Endothelial cell of umbilical vein (primary cell): ENCODE results near the gene RFXANK. TPM values are rescaled to one million over a fixed set of nuclear protein-coding genes. Genes with fewer than 3 reads are reported as not detected.
A peak's percentile ranks its signal among the peaks of the same experiment; 100 is the strongest.

Experiments
- BruUV-seq: library from RNA; stranded (reverse); fragments of 400-500 nt; replicated peaks from 2 replicates; lab custom pipeline; 2021; lab: Mats Ljungman, UMichigan
- CTCF ChIA-PET: fragments of 300-600, 350-600 bp; sonication (Branson Sonifier 250); formaldehyde crosslinking; loops from one replicate; lab custom pipeline; 2021; ENCODE audit warnings: antibody characterized with exemption, inconsistent platforms; lab: Charles Lee
- POLR2A ChIA-PET: fragments of 300-600, 350-600 bp; sonication (Branson Sonifier 250); formaldehyde crosslinking; loops from one replicate; lab custom pipeline; 2021; ENCODE audit warnings: antibody characterized with exemption, inconsistent platforms; lab: Charles Lee
- DNase-seq: peaks from one replicate; pipeline ENCODE4 v3.0.0-alpha.2; 2011; ENCODE audit warnings: low read depth, low spot score
- FAIRE-seq: peaks from 2 replicates; lab custom pipeline; 2011; peaks lifted over from hg19 to GRCh38; lab: Jason Lieb, UNC
- H2AFZ ChIP-seq: 2 replicates; pipeline ENCODE4 v1.6.0; 2012; ENCODE audit warnings: low read depth, low read length, control low read depth, inconsistent platforms
- H3K27ac ChIP-seq: 2 replicates; pipeline ENCODE4 v1.5.1; 2011; ENCODE audit warnings: low read depth, mild to moderate bottlenecking, control low read depth, low read length, moderate library complexity; ENCODE audit not compliant: insufficient read depth
- H3K27me3 ChIP-seq, 2 experiments: 2 replicates each; pipeline versions ENCODE4 v1.6.0 to v1.6.1; 2011; ENCODE audit warnings: low read length in 2 of 2, mixed read lengths in 1 of 2; ENCODE audit not compliant: control insufficient read depth in 2 of 2, insufficient read depth in 2 of 2
- H3K36me3 ChIP-seq, 2 experiments: 2 replicates in 1 of 2; 3 replicates in 1 of 2; pipeline ENCODE4 v1.5.1; 2011; ENCODE audit warnings: low read length in 2 of 2, mild to moderate bottlenecking in 1 of 2, moderate library complexity in 1 of 2; ENCODE audit not compliant: control insufficient read depth in 2 of 2, insufficient read depth in 2 of 2; ENCODE audit errors: extremely low read depth in 1 of 2
- H3K4me1 ChIP-seq: 3 replicates; pipeline ENCODE4 v1.5.1; 2011; ENCODE audit warnings: mild to moderate bottlenecking, low read length; ENCODE audit not compliant: control insufficient read depth, insufficient read depth; ENCODE audit errors: extremely low read depth
- H3K4me2 ChIP-seq: 2 replicates; pipeline ENCODE4 v1.6.1; 2011; ENCODE audit warnings: low read length, control low read depth, mixed read lengths; ENCODE audit not compliant: insufficient read depth
- H3K4me3 ChIP-seq, 3 experiments: fragments of 200-600 bp in 1 of 3; sonication (generic), shearing (Covaris generic) in 1 of 3; replicated peaks in 1 of 3; 2 replicates each; pipeline ENCODE4 v1.5.1; 2011 to 2016; ENCODE audit warnings: control low read depth in 3 of 3, low read length in 3 of 3, mild to moderate bottlenecking in 2 of 3, inconsistent platforms in 1 of 3, low read depth in 1 of 3, moderate library complexity in 1 of 3; ENCODE audit not compliant: insufficient read depth in 1 of 3
- H3K79me2 ChIP-seq: 2 replicates; pipeline ENCODE4 v1.6.0; 2012; ENCODE audit warnings: low read length, inconsistent platforms; ENCODE audit not compliant: control insufficient read depth, insufficient read depth
- H3K9ac ChIP-seq: replicated peaks from 2 replicates; pipeline ENCODE3; 2011; ENCODE audit warnings: low read length, control low read depth; ENCODE audit not compliant: insufficient read depth; ENCODE audit errors: extremely low read depth
- H3K9me1 ChIP-seq: replicated peaks from 3 replicates; pipeline ENCODE4 v1.6.0; 2011; ENCODE audit warnings: mild to moderate bottlenecking, low read length; ENCODE audit not compliant: control insufficient read depth, insufficient read depth; ENCODE audit errors: extremely low read depth
- H3K9me3 ChIP-seq: replicated peaks from 2 replicates; pipeline ENCODE4 v1.5.1; 2012; ENCODE audit warnings: low read length, inconsistent platforms; ENCODE audit not compliant: control insufficient read depth, insufficient read depth
- H4K20me1 ChIP-seq: replicated peaks from 2 replicates; pipeline ENCODE3; 2011; ENCODE audit warnings: mild to moderate bottlenecking, low read length; ENCODE audit not compliant: control insufficient read depth, insufficient read depth; ENCODE audit errors: extremely low read depth
- CTCF ChIP-seq, 2 donors: IDR thresholded peaks; 1 replicate in 1 of 2; 2 replicates in 1 of 2; pipeline ENCODE4 v1.5.1; 2011; ENCODE audit warnings: low read length in 2 of 2, mild to moderate bottlenecking in 2 of 2, moderate library complexity in 2 of 2, control low read depth in 1 of 2, inconsistent platforms in 1 of 2, low read depth in 1 of 2; ENCODE audit not compliant: insufficient read depth in 1 of 2; ENCODE audit errors: extremely low read depth in 1 of 2
- EZH2 ChIP-seq: IDR thresholded peaks from 2 replicates; pipeline ENCODE4 v1.6.1; 2012; ENCODE audit warnings: borderline replicate concordance, low read depth, mild to moderate bottlenecking, moderate library complexity, low read length, inconsistent platforms; ENCODE audit not compliant: severe bottlenecking
- FOS ChIP-seq: IDR thresholded peaks from 2 replicates; pipeline ENCODE4 v1.6.1; 2011; ENCODE audit warnings: mild to moderate bottlenecking, low read length, moderate library complexity, borderline replicate concordance; ENCODE audit not compliant: insufficient read depth
- GATA2 ChIP-seq: IDR thresholded peaks from 2 replicates; pipeline ENCODE4 v1.7.0; 2011; ENCODE audit warnings: low read depth, mild to moderate bottlenecking, moderate library complexity, mixed read lengths, low read length; ENCODE audit not compliant: insufficient read length, insufficient read depth
- JUN ChIP-seq: IDR thresholded peaks from 2 replicates; pipeline ENCODE4 v1.6.1; 2011; ENCODE audit warnings: borderline replicate concordance, low read depth; ENCODE audit not compliant: insufficient read length, insufficient read depth
- MAX ChIP-seq: IDR thresholded peaks from 2 replicates; pipeline ENCODE4 v1.6.1; 2011; ENCODE audit not compliant: insufficient read depth, insufficient read length
- MYC ChIP-seq: IDR thresholded peaks from one replicate; pipeline ENCODE4 v1.6.1; 2011; ENCODE audit warnings: mild to moderate bottlenecking, low read depth, low read length
- POLR2A ChIP-seq: IDR thresholded peaks from 2 replicates; pipeline ENCODE4 v1.6.1; 2012; ENCODE audit warnings: low read depth, mild to moderate bottlenecking, control low read depth, low read length
- POLR2AphosphoS5 ChIP-seq: IDR thresholded peaks from 2 replicates; pipeline ENCODE4 v1.6.1; 2012; ENCODE audit warnings: low read depth, mild to moderate bottlenecking, control low read depth, low read length, moderate library complexity; ENCODE audit not compliant: insufficient read depth
- dilution Hi-C: fragments of 300-500 bp; cut with MboI; formaldehyde crosslinking; loops from one replicate; pipeline ENCODE4 v1.15.0; 2019; ENCODE audit warnings: low sequenced_read_pairs; ENCODE audit not compliant: extremely low pct_ligation_motif_present
- intact Hi-C: fragments of 100-400 bp; cut with micrococcal nuclease; formaldehyde crosslinking; loops from one replicate; pipeline ENCODE4 v1.10.0; 2022
- polyA plus RNA-seq, 4 experiments: library from polyadenylated mRNA; depleted of rRNA in 3 of 4; stranded (reverse) in 3 of 4; unstranded in 1 of 4; fragments of >200 nt; gene quantifications; 2 replicates each; pipeline versions ENCODE4 v1.2.1 to v1.2.3, GENCODE V29; 2011 to 2012; ENCODE audit warnings: missing spikeins in 1 of 4
- total RNA-seq: library from RNA; stranded (reverse); gene quantifications from 2 replicates; pipeline ENCODE4 v1.2.3, GENCODE V29; 2021

Gene RFXANK
- total and polyA plus RNA-seq, 2 donors (not counting 3 experiments of a cell fraction or from before 2014, with no cell fraction given): 105 to 124 TPM

- H3K9me3 ChIP-seq: no peaks in the 10 kb centered on the region
- H3K27ac ChIP-seq: no peak overlapping the region
- H2AFZ ChIP-seq: no peak overlapping the region
- FAIRE-seq (no peak), DNase-seq (no peak)
- no peaks in the 10 kb centered on the region for H3K4me1 ChIP-seq
- no peaks in the 10 kb centered on the region for H3K27me3 ChIP-seq
- intact Hi-C loops (no loop called here), dilution Hi-C loops (no loop called here)
- H3K36me3 ChIP-seq: no peaks in the 10 kb centered on the region
- no TSS peak for BruUV-seq
- TF ChIP-seq EZH2: no peak
- no peak for TF ChIP-seq MYC
- TF ChIP-seq JUN: no peak
- H4K20me1 ChIP-seq: no peaks in the 10 kb centered on the region
- no peaks in the 10 kb centered on the region for H3K9me1 ChIP-seq
- ChIA-PET POLR2A (no interaction called here), CTCF (interaction anchor here (1.2 to 4.6 kb wide), 3 partner anchors 9 to 19 kb away, joined by 4 to 31 read pairs (median 23); no protein-coding TSS in a partner anchor)
- H3K9ac ChIP-seq: no peak overlapping the region
- H3K4me3 ChIP-seq: no peak overlapping the region
- H3K4me2 ChIP-seq: no peak overlapping the region
- H3K79me2 ChIP-seq: no peaks in the 10 kb centered on the region
These were observed 36.4 kb upstream of the RFXANK start for GRCh38 chr19:19155495-19156219.

GRCh38 chr19:19157808-19158207 is 34.2 kb upstream of the RFXANK start:
- Histone ChIP-seq H3K36me3 (no peaks in the 10 kb centered on the region), H2AFZ (no peak overlapping the region), H3K9me3 (no peaks in the 10 kb centered on the region), H3K4me3 (no peak overlapping the region), H3K9ac (no peak overlapping the region), H3K79me2 (no peaks in the 10 kb centered on the region), H3K27ac (no peak overlapping the region), H3K4me2 (no peak overlapping the region), H4K20me1 (no peaks in the 10 kb centered on the region), H3K4me1 (no peaks in the 10 kb centered on the region), H3K9me1 (no peaks in the 10 kb centered on the region), H3K27me3 (no peaks in the 10 kb centered on the region)
- ChIA-PET POLR2A (no interaction called here), CTCF (interaction anchor here (0.6 to 4.6 kb wide), 3 partner anchors 11 to 240 kb away, joined by 3 to 31 read pairs (median 23); no protein-coding TSS in a partner anchor)
- TF ChIP-seq EZH2 (no peak), MAX (no peak), JUN (no peak), MYC (no peak), CTCF (IDR thresholded peaks at IDR 0.05; ENCODE audit: extremely low read depth in 1 of 2, insufficient read depth in 1 of 2, low read depth in 1 of 2, low read length in 2 of 2) (no peak), FOS (no peak), POLR2A (no peak), POLR2AphosphoS5 (no peak), GATA2 (no peak)
- dilution Hi-C loops: no loop called here
- FAIRE-seq (peak; percentile 59), DNase-seq (no peak)
- no TSS peak for BruUV-seq
- intact Hi-C loops: no loop called here
